ENCODE results near the gene EML4.

- TF ChIP-seq CTCF (conservative IDR thresholded peaks at IDR 0.05; ENCODE audit: low read depth, low read length) (no peak), EZH2 (IDR thresholded peaks at IDR 0.05; ENCODE audit: low read length, unreplicated experiment) (no peak), EZH2phosphoT487 (IDR thresholded peaks at IDR 0.05; ENCODE audit: borderline replicate concordance, low read length) (no peak)
Measured at GRCh38 chr2:42196070-42196402, 26.9 kb downstream of the EML4 start.
